NT2/D1 (cell line): ENCODE results near the gene IL10RB.

ENCODE experiments used
- DNase-seq: peaks from one replicate; pipeline ENCODE4 v3.0.0-alpha.2; 2011; ENCODE audit warnings: low read depth, low spot score
- H3K27me3 ChIP-seq: 2 replicates; pipeline ENCODE4 v1.6.0; 2011; ENCODE audit warnings: mild to moderate bottlenecking; ENCODE audit not compliant: insufficient read length, insufficient read depth
- H3K36me3 ChIP-seq: 2 replicates; pipeline ENCODE4 v1.6.1; 2011; ENCODE audit warnings: mild to moderate bottlenecking, low read length, mixed read lengths; ENCODE audit not compliant: insufficient read depth, insufficient read length
- H3K4me1 ChIP-seq: 2 replicates; pipeline ENCODE4 v1.5.1; 2011; ENCODE audit not compliant: insufficient read depth, insufficient read length
- H3K4me3 ChIP-seq: 2 replicates; pipeline ENCODE4 v1.5.1; 2011; ENCODE audit warnings: low read depth; ENCODE audit not compliant: insufficient read length
- H3K9ac ChIP-seq: 2 replicates; pipeline ENCODE4 v1.6.0; 2011; ENCODE audit warnings: low read depth; ENCODE audit not compliant: insufficient read length
- H3K9me3 ChIP-seq: 2 replicates; pipeline ENCODE4 v1.5.1; 2011; ENCODE audit warnings: mild to moderate bottlenecking, low read length; ENCODE audit not compliant: insufficient read depth
- SUZ12 ChIP-seq: IDR thresholded peaks from 2 replicates; pipeline ENCODE4 v1.6.1; 2011; ENCODE audit not compliant: insufficient read length, insufficient read depth; ENCODE audit errors: extremely low read depth
- YY1 ChIP-seq: IDR thresholded peaks from 2 replicates; pipeline ENCODE4 v1.6.1; 2011; ENCODE audit not compliant: insufficient read length, insufficient read depth
- ZNF274 ChIP-seq: IDR thresholded peaks from 2 replicates; pipeline ENCODE4 v1.6.1; 2011; ENCODE audit warnings: mild to moderate bottlenecking, low read depth, low read length

IL10RB gene

GRCh38 chr21:33268737-33269441 is 2.7 kb downstream of the IL10RB start:
- Histone ChIP-seq H3K4me3 (no peak overlapping the region), H3K9ac (no peak overlapping the region), H3K36me3 (peaks cover 23% of the 10 kb centered on the region), H3K9me3 (no peaks in the 10 kb centered on the region), H3K27me3 (no peaks in the 10 kb centered on the region), H3K4me1 (peaks cover 9% of the 10 kb centered on the region)
- TF ChIP-seq YY1 = no peak
- TF ChIP-seq SUZ12 = no peak
- TF ChIP-seq ZNF274 = no peak
- DNase-seq = no peak

- Histone ChIP-seq H3K36me3 (peaks cover 23% of the 10 kb centered on the region), H3K4me1 (peaks cover 4% of the 10 kb centered on the region), H3K4me3 (no peak overlapping the region), H3K9ac (no peak overlapping the region), H3K27me3 (no peaks in the 10 kb centered on the region), H3K9me3 (no peaks in the 10 kb centered on the region)
- no peak for TF ChIP-seq ZNF274
- no peak for TF ChIP-seq YY1
- TF ChIP-seq SUZ12 = no peak
- DNase-seq = no peak
These were observed 4.8 kb downstream of the IL10RB start for GRCh38 chr21:33270986-33271385.

- Histone ChIP-seq H3K9ac (no peak overlapping the region), H3K4me3 (no peak overlapping the region), H3K9me3 (no peaks in the 10 kb centered on the region), H3K4me1 (no peaks in the 10 kb centered on the region), H3K27me3 (no peaks in the 10 kb centered on the region), H3K36me3 (peaks cover 28% of the 10 kb centered on the region)
- DNase-seq = no peak
- TF ChIP-seq YY1 = no peak
- TF ChIP-seq ZNF274 = no peak
- no peak for TF ChIP-seq SUZ12
These were observed 6.9 kb downstream of the IL10RB start for GRCh38 chr21:33273044-33273443.

GRCh38 chr21:33278721-33279120 is 12.6 kb downstream of the IL10RB start:
- Histone ChIP-seq H3K4me3 (no peak overlapping the region), H3K27me3 (no peaks in the 10 kb centered on the region), H3K36me3 (peaks cover 24% of the 10 kb centered on the region), H3K9me3 (peaks cover 15% of the 10 kb centered on the region), H3K4me1 (no peaks in the 10 kb centered on the region), H3K9ac (no peak overlapping the region)
- no peak for DNase-seq
- TF ChIP-seq ZNF274 (no peak), YY1 (no peak), SUZ12 (no peak)

DNA sequence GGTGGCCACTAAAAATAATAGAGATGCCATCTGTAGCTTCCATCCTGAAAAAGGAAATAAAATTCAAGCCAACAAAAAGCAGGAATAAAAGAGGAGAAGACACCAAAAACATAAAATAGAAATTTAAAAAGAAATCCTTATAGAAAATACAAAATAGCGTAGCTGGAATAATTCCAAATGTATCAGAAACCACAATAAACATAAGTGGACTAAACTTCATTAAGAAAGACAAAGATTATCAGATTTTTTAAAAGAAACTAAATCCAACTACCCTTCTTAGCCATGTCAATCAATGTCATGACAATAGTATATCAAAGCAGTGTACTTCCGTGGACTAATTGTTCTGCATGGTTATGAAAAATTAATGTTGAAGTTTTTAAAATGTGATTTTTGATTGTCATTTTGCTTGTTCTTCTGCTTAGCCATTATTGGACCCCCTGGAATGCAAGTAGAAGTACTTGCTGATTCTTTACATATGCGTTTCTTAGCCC is 13.2 kb downstream of the IL10RB start:
- no peak for DNase-seq
- H3K9me3 ChIP-seq = peaks cover 15% of the 10 kb centered on the region
- H3K27me3 ChIP-seq = no peaks in the 10 kb centered on the region
- TF ChIP-seq SUZ12 = no peak
- no peak for TF ChIP-seq ZNF274
- no peak for TF ChIP-seq YY1
- no peaks in the 10 kb centered on the region for H3K4me1 ChIP-seq
- peaks cover 26% of the 10 kb centered on the region for H3K36me3 ChIP-seq
- no peak overlapping the region for H3K9ac ChIP-seq
- H3K4me3 ChIP-seq = no peak overlapping the region

DNA sequence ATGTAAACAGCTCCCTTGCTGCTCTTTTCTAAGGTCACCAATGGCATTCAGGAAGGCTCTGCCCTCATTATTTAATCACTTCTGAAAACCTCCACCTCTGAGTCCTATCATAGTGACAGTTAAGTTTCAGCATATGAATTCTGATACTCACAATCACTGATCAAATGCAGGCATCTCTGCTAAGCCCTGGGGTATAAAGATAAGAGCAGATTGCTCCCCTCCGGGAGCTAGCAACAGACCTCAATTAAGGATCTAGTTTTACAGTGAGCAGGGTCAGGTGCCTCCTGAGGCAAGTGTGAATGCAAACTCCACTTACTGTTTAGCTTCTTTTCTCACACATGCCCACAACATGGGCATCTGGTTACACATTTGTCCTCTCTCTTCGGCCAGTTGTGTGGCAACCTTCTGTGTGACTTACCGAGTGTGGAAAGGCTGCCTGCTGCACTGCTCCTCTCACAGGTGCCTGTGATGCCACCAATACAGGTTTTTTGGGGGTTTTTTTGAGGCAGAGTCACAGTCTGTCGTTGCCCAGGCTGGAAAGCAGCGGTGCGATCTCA is 15.0 kb downstream of the IL10RB start:
- H3K4me1 ChIP-seq = peaks cover 3% of the 10 kb centered on the region
- no peak overlapping the region for H3K4me3 ChIP-seq
- no peaks in the 10 kb centered on the region for H3K27me3 ChIP-seq
- no peak overlapping the region for H3K9ac ChIP-seq
- peaks cover 41% of the 10 kb centered on the region for H3K36me3 ChIP-seq
- peaks cover 15% of the 10 kb centered on the region for H3K9me3 ChIP-seq
- no peak for TF ChIP-seq YY1
- no peak for TF ChIP-seq SUZ12
- TF ChIP-seq ZNF274 = no peak
- DNase-seq = no peak

DNA sequence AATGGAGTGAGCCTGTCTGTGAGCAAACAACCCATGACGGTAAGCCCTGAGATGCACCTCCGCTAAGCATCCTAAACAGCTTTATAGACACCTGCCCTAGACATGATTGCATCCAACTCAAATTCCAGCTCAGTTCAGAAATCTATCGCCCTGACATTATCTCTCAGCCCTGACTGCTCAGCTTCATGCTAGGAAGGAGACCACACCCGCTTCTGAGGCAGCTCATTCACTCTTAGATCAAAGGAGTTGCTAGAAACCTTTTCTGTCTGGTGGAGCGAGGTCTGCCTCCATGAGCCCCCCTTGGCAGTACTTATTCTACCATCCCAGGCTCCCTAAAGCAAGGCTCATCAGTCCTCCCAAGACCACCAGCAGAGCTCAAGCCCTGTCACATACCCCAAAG is 17.0 kb downstream of the IL10RB start:
- Histone ChIP-seq H3K9ac (no peak overlapping the region), H3K4me3 (no peak overlapping the region), H3K9me3 (peaks cover 15% of the 10 kb centered on the region), H3K4me1 (peaks cover 5% of the 10 kb centered on the region), H3K36me3 (peaks cover 40% of the 10 kb centered on the region), H3K27me3 (no peaks in the 10 kb centered on the region)
- no peak for DNase-seq
- TF ChIP-seq YY1 (no peak), ZNF274 (no peak), SUZ12 (no peak)
